ENCODE results near the gene FFAR4. TPM values are rescaled to one million over a fixed set of nuclear protein-coding genes. Genes with fewer than 3 reads are reported as not detected.
A peak's percentile ranks its signal among the peaks of the same experiment; 100 is the strongest.

Gene FFAR4
- polyA plus RNA-seq, 3 donors from 2014 or later: not detected

DNA sequence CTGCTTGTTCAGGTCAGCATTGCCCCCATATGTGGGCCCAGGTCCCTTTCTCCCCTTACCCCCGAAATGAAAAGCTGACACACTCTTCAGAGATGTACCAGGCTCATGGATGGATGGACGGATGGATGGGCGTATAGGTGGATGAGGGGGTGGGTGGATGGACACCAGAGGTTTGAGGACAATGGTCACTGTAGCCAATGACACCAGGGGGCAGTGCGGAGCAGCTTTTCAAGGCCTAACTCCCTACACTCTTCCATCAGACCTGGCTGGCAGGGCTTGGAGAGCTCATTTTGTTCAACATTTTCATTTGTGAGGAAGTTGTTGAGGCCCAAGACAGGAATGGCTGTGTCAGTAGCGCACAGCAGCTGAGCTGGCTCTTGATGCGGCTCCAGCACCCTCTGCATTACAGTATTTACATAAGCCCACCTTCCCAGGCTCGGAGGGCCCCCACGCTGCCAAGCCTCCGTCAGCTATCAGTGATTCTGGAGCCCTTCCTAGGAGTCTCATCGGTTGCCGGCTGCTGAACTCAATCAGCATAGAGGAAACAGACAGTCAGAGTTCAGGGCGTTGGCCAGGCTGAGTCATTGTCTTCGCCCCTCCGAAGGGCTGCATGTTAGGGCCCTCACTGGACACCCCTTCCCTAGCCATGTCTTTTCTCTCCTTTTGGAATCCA lies 11.6 kb upstream of the FFAR4 start:
- no peak overlapping the region for H3K27ac Mint-ChIP-seq

DNA sequence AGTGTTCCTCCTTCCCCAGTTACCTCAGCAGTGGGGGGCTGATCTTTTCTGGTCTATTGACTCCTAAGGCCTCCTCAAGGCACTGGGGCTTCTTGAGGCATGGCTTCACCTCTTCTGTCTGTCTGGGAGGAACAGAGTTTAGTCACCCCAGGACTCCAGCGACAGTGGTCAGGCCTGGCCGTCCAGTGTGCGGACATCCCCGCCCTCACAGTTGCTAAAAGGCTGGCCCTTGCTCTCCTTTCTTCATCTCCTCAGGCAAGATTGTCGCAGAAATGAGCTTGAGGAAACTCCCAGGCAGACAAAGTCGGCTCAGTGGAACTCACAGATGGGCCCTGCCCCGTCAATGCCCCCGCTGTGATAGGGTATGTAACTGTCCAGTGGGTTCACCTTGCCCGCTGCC lies 7.0 kb upstream of the FFAR4 start:
- no peaks in the 10 kb centered on the region for H3K9me3 Mint-ChIP-seq

More for the DNA sequence above, 11.6 kb upstream of the FFAR4 start:
- H3K36me3 Mint-ChIP-seq: no peaks in the 10 kb centered on the region
- peaks cover 2 to 7% (median 6%) of the 10 kb centered on the region in 3 donors for H3K27me3 Mint-ChIP-seq (ENCODE audit: low read depth in 3 of 3)
- H3K4me3 Mint-ChIP-seq: no peak overlapping the region
- H3K4me1 Mint-ChIP-seq: no peaks in the 10 kb centered on the region
- peak in 2 of 3 donors; percentile 3 to 13 for DNase-seq
- no peaks in the 10 kb centered on the region for H3K9me3 Mint-ChIP-seq

DNA sequence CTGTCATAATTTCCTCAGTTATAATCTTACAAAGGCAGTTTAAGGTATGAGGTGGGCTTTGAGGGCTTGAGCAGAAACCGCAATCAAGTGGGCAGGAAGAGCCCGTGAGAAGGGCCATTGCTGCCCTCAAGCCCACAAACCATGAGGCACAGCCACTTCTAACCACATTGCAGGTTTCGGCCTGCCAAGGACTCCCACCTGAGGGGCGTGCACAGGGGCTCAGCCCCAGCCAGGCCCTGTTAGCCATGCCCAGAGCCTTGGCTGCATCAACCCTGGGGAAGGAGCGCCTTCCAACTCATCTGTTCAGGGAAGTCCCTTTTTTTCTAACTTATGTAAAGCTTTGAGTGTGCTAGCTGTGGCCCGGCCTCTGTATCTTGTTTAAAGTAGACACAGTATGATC lies 5.9 kb upstream of the FFAR4 start:
- Mint-ChIP-seq H3K4me1 (peaks cover 0 to 11% of the 10 kb centered on the region in 2 donors), H3K27me3 (ENCODE audit: low read depth in 3 of 3) (peaks cover 0 to 6% (median 3%) of the 10 kb centered on the region in 3 donors)

More for the DNA sequence above, 7.0 kb upstream of the FFAR4 start:
- no peak overlapping the region for H3K4me3 Mint-ChIP-seq
- no peak for DNase-seq
- no peaks in the 10 kb centered on the region for H3K36me3 Mint-ChIP-seq
- H3K27ac Mint-ChIP-seq: no peak overlapping the region
- peaks cover 0 to 11% of the 10 kb centered on the region in 2 donors for H3K4me1 Mint-ChIP-seq
- peaks cover 3% of the 10 kb centered on the region in 3 donors for H3K27me3 Mint-ChIP-seq (ENCODE audit: low read depth in 3 of 3)

GRCh38 chr10:93565446-93565845 lies 1.0 kb upstream of the FFAR4 start:
- H3K4me3 Mint-ChIP-seq: no peak overlapping the region
- H3K4me1 Mint-ChIP-seq: peaks cover 0 to 7% of the 10 kb centered on the region in 2 donors
- no peak for DNase-seq
- H3K27me3 Mint-ChIP-seq (ENCODE audit: low read depth in 3 of 3): peaks cover 7 to 8% (median 8%) of the 10 kb centered on the region in 3 donors
- no peak overlapping the region for H3K27ac Mint-ChIP-seq
- H3K9me3 Mint-ChIP-seq: no peaks in the 10 kb centered on the region
- no peaks in the 10 kb centered on the region for H3K36me3 Mint-ChIP-seq

More for the DNA sequence above, 5.9 kb upstream of the FFAR4 start:
- no peaks in the 10 kb centered on the region for H3K36me3 Mint-ChIP-seq
- no peak overlapping the region for H3K27ac Mint-ChIP-seq
- no peak for DNase-seq
- no peaks in the 10 kb centered on the region for H3K9me3 Mint-ChIP-seq
- H3K4me3 Mint-ChIP-seq: no peak overlapping the region

DNA sequence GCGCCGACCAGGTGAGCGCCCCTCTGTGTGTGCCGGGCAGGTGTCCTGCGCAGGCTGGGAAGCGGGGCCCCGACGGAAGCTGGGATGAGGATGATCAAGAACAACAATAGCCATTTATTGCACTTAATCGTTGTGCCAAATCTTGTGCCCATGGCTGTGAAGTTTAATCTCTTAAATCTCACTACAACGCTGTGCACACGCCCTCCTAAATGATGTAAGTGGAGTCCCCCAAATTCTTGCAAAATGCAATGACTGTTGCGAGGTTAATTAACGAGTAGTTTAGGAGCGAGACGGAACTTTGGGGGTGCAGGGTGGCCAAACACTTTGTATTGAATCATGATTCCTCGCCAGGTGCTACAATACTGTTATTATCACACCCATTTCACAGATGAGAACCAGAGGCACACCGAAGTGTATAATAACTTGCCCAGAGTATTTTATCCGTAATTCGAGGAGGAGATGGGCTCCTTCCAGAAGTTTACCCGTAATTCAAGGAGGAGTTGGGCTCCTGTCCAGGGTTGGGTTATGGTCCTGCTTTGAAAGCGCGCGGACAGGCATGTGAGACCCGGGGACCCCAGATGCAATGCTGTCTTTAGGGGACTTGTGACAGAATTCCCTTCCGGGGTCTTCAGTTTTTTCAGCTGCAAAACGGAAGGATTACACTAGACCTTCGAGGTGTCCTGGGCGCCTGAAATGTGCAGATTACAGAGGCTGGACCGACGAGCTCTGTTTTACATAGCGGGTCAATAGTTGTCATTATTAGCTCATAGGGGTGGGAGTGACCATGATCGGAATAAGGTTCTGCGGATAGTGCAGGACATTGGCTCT lies 1.0 kb downstream of the FFAR4 start:
- Mint-ChIP-seq H3K9me3 (no peaks in the 10 kb centered on the region), H3K36me3 (no peaks in the 10 kb centered on the region), H3K4me3 (no peak overlapping the region), H3K27me3 (ENCODE audit: low read depth in 3 of 3) (peaks cover 8 to 9% (median 8%) of the 10 kb centered on the region in 3 donors), H3K27ac (no peak overlapping the region), H3K4me1 (no peaks in the 10 kb centered on the region)
- DNase-seq: no peak

DNA sequence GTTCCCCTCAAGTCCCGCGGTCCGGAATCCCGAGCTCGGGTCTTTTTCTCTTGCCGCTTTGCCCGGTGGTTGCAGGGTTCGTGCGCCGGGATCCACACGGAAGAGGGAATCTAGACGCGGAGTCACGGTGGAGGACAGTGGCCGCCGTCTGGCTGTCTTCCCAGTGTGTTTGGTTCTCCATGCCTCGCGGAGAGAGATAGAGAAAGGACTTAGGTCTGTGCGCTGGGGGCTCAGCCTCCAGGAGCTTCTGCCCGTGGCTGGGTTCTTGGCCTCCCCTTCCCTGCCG lies 1.6 kb downstream of the FFAR4 start:
- Mint-ChIP-seq H3K4me1 (no peaks in the 10 kb centered on the region), H3K9me3 (no peaks in the 10 kb centered on the region), H3K4me3 (no peak overlapping the region), H3K27me3 (ENCODE audit: low read depth in 3 of 3) (peaks cover 8 to 9% (median 8%) of the 10 kb centered on the region in 3 donors), H3K36me3 (no peaks in the 10 kb centered on the region), H3K27ac (no peak overlapping the region)
- DNase-seq: no peak

- Mint-ChIP-seq H3K27ac (no peak overlapping the region), H3K4me1 (no peaks in the 10 kb centered on the region), H3K36me3 (no peaks in the 10 kb centered on the region), H3K9me3 (no peaks in the 10 kb centered on the region), H3K4me3 (no peak overlapping the region), H3K27me3 (ENCODE audit: low read depth in 3 of 3) (peaks cover 5 to 14% (median 11%) of the 10 kb centered on the region in 3 donors)
- DNase-seq: no peak
These were observed 3.9 kb downstream of the FFAR4 start for GRCh38 chr10:93570383-93570782.

DNA sequence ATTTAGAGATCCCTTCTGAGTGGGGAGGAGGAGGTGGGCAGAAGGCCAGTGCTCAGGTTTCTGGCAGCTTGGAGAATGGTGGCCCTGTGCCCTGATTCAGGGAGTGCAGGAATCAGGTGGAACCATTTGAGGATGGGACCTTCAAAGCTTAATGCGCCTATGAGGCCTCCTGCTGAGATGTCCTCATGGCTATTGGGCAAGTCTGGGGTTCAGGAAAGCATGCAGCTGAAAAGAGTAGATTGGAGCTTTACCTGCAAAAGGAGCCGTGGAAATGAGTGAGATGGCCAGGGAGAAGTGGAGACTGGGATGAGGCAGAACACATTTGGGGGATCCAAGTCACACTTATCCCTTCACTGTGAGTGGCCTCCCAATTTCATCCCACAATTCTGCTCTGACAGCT lies 6.1 kb downstream of the FFAR4 start:
- Mint-ChIP-seq H3K27me3 (ENCODE audit: low read depth in 3 of 3) (peaks cover 2 to 11% (median 8%) of the 10 kb centered on the region in 3 donors), H3K4me3 (no peak overlapping the region), H3K9me3 (no peaks in the 10 kb centered on the region), H3K27ac (no peak overlapping the region), H3K36me3 (no peaks in the 10 kb centered on the region), H3K4me1 (no peaks in the 10 kb centered on the region)
- DNase-seq: no peak

GRCh38 chr10:93573051-93573909 lies 6.8 kb downstream of the FFAR4 start:
- DNase-seq: no peak
- peak overlapping the region in 1 of 6 donors; percentile 30 for H3K27ac Mint-ChIP-seq
- no peaks in the 10 kb centered on the region for H3K36me3 Mint-ChIP-seq
- H3K27me3 Mint-ChIP-seq (ENCODE audit: low read depth in 3 of 3): peaks cover 2 to 11% (median 6%) of the 10 kb centered on the region in 3 donors
- no peak overlapping the region for H3K4me3 Mint-ChIP-seq
- no peaks in the 10 kb centered on the region for H3K9me3 Mint-ChIP-seq
- no peaks in the 10 kb centered on the region for H3K4me1 Mint-ChIP-seq

DNA sequence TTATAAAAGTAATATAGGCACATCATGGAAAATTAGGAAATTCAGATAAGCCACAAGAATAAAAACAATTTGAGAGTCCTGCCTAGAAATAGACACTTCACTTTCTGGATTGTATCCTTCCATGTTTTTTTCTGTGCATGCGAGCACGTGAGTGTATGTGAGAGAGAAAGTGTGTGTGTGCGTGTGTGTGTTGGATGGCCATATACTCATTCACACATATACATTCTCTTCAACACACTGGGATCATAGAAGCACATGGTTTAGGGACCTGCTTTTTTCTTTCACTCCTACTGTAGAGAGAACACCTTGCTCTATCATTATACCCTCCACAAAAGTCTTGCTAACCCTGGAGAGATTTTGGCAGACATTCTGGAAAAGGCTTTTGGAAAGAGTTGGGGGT lies 7.5 kb downstream of the FFAR4 start:
- DNase-seq: no peak
- H3K27ac Mint-ChIP-seq: no peak overlapping the region
- H3K4me1 Mint-ChIP-seq: no peaks in the 10 kb centered on the region
- H3K9me3 Mint-ChIP-seq: no peaks in the 10 kb centered on the region
- no peaks in the 10 kb centered on the region for H3K36me3 Mint-ChIP-seq
- H3K27me3 Mint-ChIP-seq (ENCODE audit: low read depth in 3 of 3): peaks cover under 1 to 11% (median 6%) of the 10 kb centered on the region in 3 donors
- no peak overlapping the region for H3K4me3 Mint-ChIP-seq

DNA sequence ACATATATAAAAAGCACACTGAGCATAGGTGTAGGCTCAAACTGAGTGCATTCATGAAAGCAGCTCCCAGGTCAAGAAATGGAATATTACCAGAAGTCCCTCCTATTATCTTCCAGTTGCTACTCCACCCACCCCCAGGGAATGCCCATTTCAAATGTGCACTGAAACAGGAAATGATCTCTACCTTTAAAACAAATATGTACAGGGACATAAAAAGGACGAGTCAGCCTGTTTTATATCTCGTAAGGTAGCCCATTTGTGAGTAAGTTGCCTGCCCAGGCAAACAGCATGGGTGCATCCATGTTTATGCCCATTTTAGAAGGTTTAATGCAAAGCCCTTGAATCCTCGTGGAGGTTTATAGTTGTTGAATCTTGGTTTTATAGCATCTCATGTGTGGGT lies 10.4 kb downstream of the FFAR4 start:
- Mint-ChIP-seq H3K36me3 (no peaks in the 10 kb centered on the region), H3K27me3 (ENCODE audit: low read depth in 3 of 3) (peaks cover 5 to 13% (median 7%) of the 10 kb centered on the region in 3 donors), H3K27ac (no peak overlapping the region), H3K9me3 (peaks cover 0 to 5% (median 0%) of the 10 kb centered on the region in 6 donors), H3K4me3 (no peak overlapping the region), H3K4me1 (no peaks in the 10 kb centered on the region)
- DNase-seq: no peak

DNA sequence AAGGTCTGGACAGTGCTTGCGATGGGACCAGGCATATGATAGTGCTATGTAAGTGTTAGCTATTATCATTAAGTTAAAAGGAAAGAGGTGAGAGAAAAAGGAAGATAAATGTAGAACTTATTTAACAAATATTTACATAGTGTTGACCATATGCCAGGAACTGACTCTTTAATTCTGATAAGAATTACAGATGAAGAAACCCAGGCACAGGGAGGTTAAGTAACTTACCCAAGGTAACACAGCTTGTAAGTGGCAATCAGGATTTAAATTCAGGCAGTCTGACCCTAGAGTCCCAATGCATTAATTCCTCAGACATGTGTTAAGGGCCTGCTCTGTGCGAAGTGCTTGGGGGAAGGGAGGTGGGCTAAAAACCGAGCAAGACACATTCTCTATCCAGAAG lies 11.1 kb downstream of the FFAR4 start:
- no peaks in the 10 kb centered on the region for H3K4me1 Mint-ChIP-seq
- no peaks in the 10 kb centered on the region for H3K36me3 Mint-ChIP-seq
- no peak for DNase-seq
- peaks cover 0 to 5% (median 0%) of the 10 kb centered on the region in 6 donors for H3K9me3 Mint-ChIP-seq
- H3K27ac Mint-ChIP-seq: no peak overlapping the region
- peaks cover 4 to 15% (median 5%) of the 10 kb centered on the region in 3 donors for H3K27me3 Mint-ChIP-seq (ENCODE audit: low read depth in 3 of 3)
- no peak overlapping the region for H3K4me3 Mint-ChIP-seq

DNA sequence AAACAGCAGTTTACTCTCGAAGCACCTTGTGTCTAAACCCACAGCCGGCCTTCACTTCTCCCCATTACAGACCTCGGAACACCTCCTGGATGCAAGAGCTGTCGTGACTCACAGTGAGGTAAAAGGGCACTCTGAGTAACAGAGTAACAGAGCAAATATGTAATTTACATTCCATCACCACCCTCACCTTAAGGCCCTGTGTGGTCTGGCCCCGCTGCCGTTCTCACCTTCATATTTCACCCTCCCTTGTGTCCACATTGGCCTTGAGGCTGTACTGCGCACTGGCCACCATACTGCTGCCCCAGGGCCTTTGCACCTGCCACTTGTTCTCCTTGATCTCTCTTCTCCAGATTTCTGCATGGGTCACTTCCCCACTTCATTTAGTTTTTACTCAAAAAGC lies 12.6 kb downstream of the FFAR4 start:
- Mint-ChIP-seq H3K27me3 (ENCODE audit: low read depth in 3 of 3) (peaks cover 3 to 11% (median 5%) of the 10 kb centered on the region in 3 donors), H3K36me3 (no peaks in the 10 kb centered on the region), H3K27ac (no peak overlapping the region), H3K4me3 (no peak overlapping the region), H3K4me1 (no peaks in the 10 kb centered on the region), H3K9me3 (peaks cover 0 to 5% (median 0%) of the 10 kb centered on the region in 6 donors)
- DNase-seq: no peak

Data from immature natural killer cell (primary cell).